ENCODE results near the gene LRRC38. TPM values are rescaled to one million over a fixed set of nuclear protein-coding genes. Genes with fewer than 3 reads are reported as not detected.

Gene LRRC38
- total RNA-seq, 1 experiment from 2014 or later, result 2.6 TPM

- H3K9me3 ChIP-seq (ENCODE audit: low read length), result no peaks in the 10 kb centered on the region
- no peak overlapping the region for H3K27ac ChIP-seq (ENCODE audit: low read length)
- H3K4me1 ChIP-seq (ENCODE audit: insufficient read depth, low read length), result no peaks in the 10 kb centered on the region
- H4K20me1 ChIP-seq (ENCODE audit: low read length), result no peaks in the 10 kb centered on the region
- no peak overlapping the region for H3K9ac ChIP-seq (ENCODE audit: low read length)
- ChIA-PET CTCF (no interaction called here), POLR2A (ENCODE audit: unreplicated experiment) (no interaction called here)
- H3K4me3 ChIP-seq (ENCODE audit: low read length), result no peak overlapping the region
- no peaks in the 10 kb centered on the region for H3K9me2 ChIP-seq (replicated peaks; ENCODE audit: low read length)
- intact Hi-C loops (cut with micrococcal nuclease), result no loop called here
- no TSS peak for BruUV-seq (replicated peaks)
- DNase-seq (no peak), ATAC-seq (no peak)
- H3K79me2 ChIP-seq (ENCODE audit: low read length), result no peaks in the 10 kb centered on the region
- TF ChIP-seq EZH2phosphoT487 (IDR thresholded peaks at IDR 0.05; ENCODE audit: borderline replicate concordance, low read length) (no peak), CTCF (conservative IDR thresholded peaks at IDR 0.05; ENCODE audit: low read depth, low read length) (no peak), EZH2 (IDR thresholded peaks at IDR 0.05; ENCODE audit: low read length, unreplicated experiment) (no peak)
- H3K27me3 ChIP-seq (ENCODE audit: low read length), result peaks cover 63% of the 10 kb centered on the region
- H2AFZ ChIP-seq (ENCODE audit: low read length), result no peak overlapping the region
- H3F3A ChIP-seq (ENCODE audit: low read length, unreplicated experiment), result no peaks in the 10 kb centered on the region
- no peak overlapping the region for H3K4me2 ChIP-seq (ENCODE audit: low read length)
- H3K36me3 ChIP-seq (ENCODE audit: low read depth, low read length), result no peaks in the 10 kb centered on the region
Observed at GRCh38 chr1:13499422-13499821, 14.4 kb downstream of the LRRC38 start.

GRCh38 chr1:13498553-13498952 is 15.2 kb downstream of the LRRC38 start:
- Histone ChIP-seq H3K4me3 (ENCODE audit: low read length) (no peak overlapping the region), H3K79me2 (ENCODE audit: low read length) (no peaks in the 10 kb centered on the region), H3K4me2 (ENCODE audit: low read length) (no peak overlapping the region), H3F3A (ENCODE audit: low read length, unreplicated experiment) (no peaks in the 10 kb centered on the region), H3K9me2 (replicated peaks; ENCODE audit: low read length) (no peaks in the 10 kb centered on the region), H3K27me3 (ENCODE audit: low read length) (peaks cover 60% of the 10 kb centered on the region), H3K9me3 (ENCODE audit: low read length) (no peaks in the 10 kb centered on the region), H3K27ac (ENCODE audit: low read length) (no peak overlapping the region), H2AFZ (ENCODE audit: low read length) (no peak overlapping the region), H3K9ac (ENCODE audit: low read length) (no peak overlapping the region), H3K4me1 (ENCODE audit: insufficient read depth, low read length) (no peaks in the 10 kb centered on the region), H3K36me3 (ENCODE audit: low read depth, low read length) (no peaks in the 10 kb centered on the region), H4K20me1 (ENCODE audit: low read length) (no peaks in the 10 kb centered on the region)
- CTCF ChIA-PET, result no interaction called here
- no TSS peak for BruUV-seq (replicated peaks)
- DNase-seq, result no peak
- POLR2A ChIA-PET (ENCODE audit: unreplicated experiment), result no interaction called here
- intact Hi-C loops (cut with micrococcal nuclease), result no loop called here
- TF ChIP-seq CTCF (conservative IDR thresholded peaks at IDR 0.05; ENCODE audit: low read depth, low read length) (no peak), EZH2phosphoT487 (IDR thresholded peaks at IDR 0.05; ENCODE audit: borderline replicate concordance, low read length) (no peak), EZH2 (IDR thresholded peaks at IDR 0.05; ENCODE audit: low read length, unreplicated experiment) (no peak)
- no peak for ATAC-seq

- no peaks in the 10 kb centered on the region for H3K36me3 ChIP-seq (ENCODE audit: low read depth, low read length)
- ChIA-PET CTCF (no interaction called here), POLR2A (ENCODE audit: unreplicated experiment) (no interaction called here)
- ATAC-seq (no peak), DNase-seq (no peak)
- H3K4me3 ChIP-seq (ENCODE audit: low read length), result no peak overlapping the region
- H3K9ac ChIP-seq (ENCODE audit: low read length), result no peak overlapping the region
- no peak overlapping the region for H2AFZ ChIP-seq (ENCODE audit: low read length)
- intact Hi-C loops (cut with micrococcal nuclease), result no loop called here
- H3K9me3 ChIP-seq (ENCODE audit: low read length), result no peaks in the 10 kb centered on the region
- no peaks in the 10 kb centered on the region for H3K9me2 ChIP-seq (replicated peaks; ENCODE audit: low read length)
- H3K27me3 ChIP-seq (ENCODE audit: low read length), result peaks cover 46% of the 10 kb centered on the region
- no peaks in the 10 kb centered on the region for H3K79me2 ChIP-seq (ENCODE audit: low read length)
- no TSS peak for BruUV-seq (replicated peaks)
- H4K20me1 ChIP-seq (ENCODE audit: low read length), result no peaks in the 10 kb centered on the region
- no peaks in the 10 kb centered on the region for H3K4me1 ChIP-seq (ENCODE audit: insufficient read depth, low read length)
- H3K27ac ChIP-seq (ENCODE audit: low read length), result no peak overlapping the region
- TF ChIP-seq EZH2 (IDR thresholded peaks at IDR 0.05; ENCODE audit: low read length, unreplicated experiment) (no peak), CTCF (conservative IDR thresholded peaks at IDR 0.05; ENCODE audit: low read depth, low read length) (no peak), EZH2phosphoT487 (IDR thresholded peaks at IDR 0.05; ENCODE audit: borderline replicate concordance, low read length) (no peak)
- no peaks in the 10 kb centered on the region for H3F3A ChIP-seq (ENCODE audit: low read length, unreplicated experiment)
- no peak overlapping the region for H3K4me2 ChIP-seq (ENCODE audit: low read length)
Observed at GRCh38 chr1:13495186-13495585, 18.6 kb downstream of the LRRC38 start.
